RPMI7951 (cell line): ENCODE measurements around the gene CPPED1. TPM values are rescaled to one million over a fixed set of nuclear protein-coding genes. Genes with fewer than 3 reads are reported as not detected.
A peak's percentile ranks its signal among the peaks of the same experiment; 100 is the strongest.

Source experiments
- DNase-seq: peaks from one replicate; pipeline ENCODE4 v3.0.0-alpha.2; 2012; ENCODE audit warnings: low read depth
- total RNA-seq: library from RNA; depleted of rRNA; stranded (reverse); fragments of >200 nt; shearing (Covaris generic); gene quantifications from 2 replicates; pipeline ENCODE4 v1.2.3, GENCODE V29; 2014

CPPED1 gene
- total RNA-seq, 1 experiment from 2014 or later = 16.7 TPM

- DNase-seq = no peak
These were observed 122.0 kb downstream of the CPPED1 start for GRCh38 chr16:12681653-12682052.

GRCh38 chr16:12680531-12680930, 123.2 kb downstream of the CPPED1 start:
- no peak for DNase-seq

GRCh38 chr16:12679660-12680272, 123.9 kb downstream of the CPPED1 start:
- peak; percentile 22 for DNase-seq

GRCh38 chr16:12678983-12679382, 124.7 kb downstream of the CPPED1 start:
- no peak for DNase-seq

- no peak for DNase-seq
These were observed 126.2 kb downstream of the CPPED1 start for GRCh38 chr16:12677502-12677901.

GRCh38 chr16:12675852-12676251, 127.8 kb downstream of the CPPED1 start:
- peak; percentile 73 for DNase-seq

- DNase-seq = no peak
These were observed 128.6 kb downstream of the CPPED1 start for GRCh38 chr16:12675046-12675445.

- no peak for DNase-seq
These were observed 129.2 kb downstream of the CPPED1 start for GRCh38 chr16:12674524-12674923.

- peak; percentile 27 for DNase-seq
These were observed 129.6 kb downstream of the CPPED1 start for GRCh38 chr16:12674071-12674470.

- no peak for DNase-seq
These were observed 130.2 kb downstream of the CPPED1 start for GRCh38 chr16:12673466-12673865.

- DNase-seq = no peak
These were observed 130.7 kb downstream of the CPPED1 start for GRCh38 chr16:12672986-12673385.

- DNase-seq = no peak
These were observed 133.8 kb downstream of the CPPED1 start for GRCh38 chr16:12669908-12670307.

- DNase-seq = no peak
These were observed 135.8 kb downstream of the CPPED1 start for GRCh38 chr16:12667909-12668308.

GRCh38 chr16:12664164-12664733, 139.4 kb downstream of the CPPED1 start:
- no peak for DNase-seq

- DNase-seq = peak; percentile 38
These were observed 142.0 kb downstream of the CPPED1 start for GRCh38 chr16:12661656-12662172.

GRCh38 chr16:12659871-12660270, 143.8 kb downstream of the CPPED1 start:
- no peak for DNase-seq

- DNase-seq = no peak
These were observed 145.2 kb downstream of the CPPED1 start for GRCh38 chr16:12658506-12658905.

- DNase-seq = no peak
These were observed 148.2 kb downstream of the CPPED1 start for GRCh38 chr16:12655537-12655936.

GRCh38 chr16:12653820-12654392, 149.8 kb downstream of the CPPED1 start:
- DNase-seq = no peak

GRCh38 chr16:12652924-12653323, 150.8 kb downstream of the CPPED1 start:
- no peak for DNase-seq

GRCh38 chr16:12651765-12652512, 151.7 kb downstream of the CPPED1 start:
- no peak for DNase-seq

GRCh38 chr16:12649356-12649755, 154.3 kb downstream of the CPPED1 start:
- DNase-seq = no peak
